ENCODE measurements around the gene NKTR. TPM values are rescaled to one million over a fixed set of nuclear protein-coding genes. Genes with fewer than 3 reads are reported as not detected.
"Not testable (repeated sequence)": the region's sequence is repeated elsewhere in the genome, so short reads cannot be mapped to it uniquely, and the experiment has no call there.

Gene NKTR
- polyA plus RNA-seq, 1 donor from 2014 or later = 242 TPM

DNA sequence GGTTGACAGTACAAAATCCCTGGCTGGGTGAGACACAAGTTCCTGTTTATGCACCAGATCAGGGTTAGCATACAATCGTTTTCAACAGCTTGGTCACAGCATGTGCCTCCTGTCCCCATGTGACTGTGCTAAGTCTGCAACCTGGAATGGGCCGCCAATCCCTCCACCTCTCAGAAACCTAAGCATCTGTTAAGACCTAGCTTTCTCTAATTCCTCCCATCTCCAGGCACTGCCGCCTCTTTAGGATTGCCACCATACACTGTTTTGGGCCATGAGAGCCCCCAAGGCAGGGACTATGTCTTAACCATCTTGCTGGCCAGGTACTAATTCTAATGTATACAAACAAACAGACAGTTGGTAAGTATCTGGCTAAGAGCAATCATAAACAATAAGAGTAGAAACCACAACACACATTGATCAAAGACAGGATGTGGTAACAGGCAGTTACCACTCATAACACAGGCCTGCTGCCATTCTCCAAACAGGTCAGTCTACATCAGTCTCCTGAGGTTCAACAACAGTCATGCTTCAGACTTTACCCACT is 44.3 kb upstream of the NKTR start:
- no peak for TF ChIP-seq EP300 (conservative IDR thresholded peaks at IDR 0.05; ENCODE audit: poor library complexity, severe bottlenecking)
- no peak for TF ChIP-seq MXI1 (conservative IDR thresholded peaks at IDR 0.05; ENCODE audit: poor library complexity, severe bottlenecking)
- TF ChIP-seq POLR2AphosphoS5 (IDR thresholded peaks at IDR 0.05) = no peak
- no peak for TF ChIP-seq TAF1 (IDR thresholded peaks at IDR 0.05; ENCODE audit: low read depth)
- no peak for TF ChIP-seq RAD21 (conservative IDR thresholded peaks at IDR 0.05)
- TF ChIP-seq, protein P1, sequence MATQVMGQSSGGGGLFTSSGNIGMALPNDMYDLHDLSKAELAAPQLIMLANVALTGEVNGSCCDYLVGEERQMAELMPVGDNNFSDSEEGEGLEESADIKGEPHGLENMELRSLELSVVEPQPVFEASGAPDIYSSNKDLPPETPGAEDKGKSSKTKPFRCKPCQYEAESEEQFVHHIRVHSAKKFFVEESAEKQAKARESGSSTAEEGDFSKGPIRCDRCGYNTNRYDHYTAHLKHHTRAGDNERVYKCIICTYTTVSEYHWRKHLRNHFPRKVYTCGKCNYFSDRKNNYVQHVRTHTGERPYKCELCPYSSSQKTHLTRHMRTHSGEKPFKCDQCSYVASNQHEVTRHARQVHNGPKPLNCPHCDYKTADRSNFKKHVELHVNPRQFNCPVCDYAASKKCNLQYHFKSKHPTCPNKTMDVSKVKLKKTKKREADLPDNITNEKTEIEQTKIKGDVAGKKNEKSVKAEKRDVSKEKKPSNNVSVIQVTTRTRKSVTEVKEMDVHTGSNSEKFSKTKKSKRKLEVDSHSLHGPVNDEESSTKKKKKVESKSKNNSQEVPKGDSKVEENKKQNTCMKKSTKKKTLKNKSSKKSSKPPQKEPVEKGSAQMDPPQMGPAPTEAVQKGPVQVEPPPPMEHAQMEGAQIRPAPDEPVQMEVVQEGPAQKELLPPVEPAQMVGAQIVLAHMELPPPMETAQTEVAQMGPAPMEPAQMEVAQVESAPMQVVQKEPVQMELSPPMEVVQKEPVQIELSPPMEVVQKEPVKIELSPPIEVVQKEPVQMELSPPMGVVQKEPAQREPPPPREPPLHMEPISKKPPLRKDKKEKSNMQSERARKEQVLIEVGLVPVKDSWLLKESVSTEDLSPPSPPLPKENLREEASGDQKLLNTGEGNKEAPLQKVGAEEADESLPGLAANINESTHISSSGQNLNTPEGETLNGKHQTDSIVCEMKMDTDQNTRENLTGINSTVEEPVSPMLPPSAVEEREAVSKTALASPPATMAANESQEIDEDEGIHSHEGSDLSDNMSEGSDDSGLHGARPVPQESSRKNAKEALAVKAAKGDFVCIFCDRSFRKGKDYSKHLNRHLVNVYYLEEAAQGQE (IDR thresholded peaks at IDR 0.05; ENCODE audit: borderline replicate concordance) = no peak
- TF ChIP-seq EZH2 (IDR thresholded peaks at IDR 0.05; ENCODE audit: borderline replicate concordance, insufficient read depth, low read length, poor library complexity, severe bottlenecking) = no peak
- TF ChIP-seq SMC3 (conservative IDR thresholded peaks at IDR 0.05; ENCODE audit: poor library complexity) = no peak
- TF ChIP-seq, protein P2, sequence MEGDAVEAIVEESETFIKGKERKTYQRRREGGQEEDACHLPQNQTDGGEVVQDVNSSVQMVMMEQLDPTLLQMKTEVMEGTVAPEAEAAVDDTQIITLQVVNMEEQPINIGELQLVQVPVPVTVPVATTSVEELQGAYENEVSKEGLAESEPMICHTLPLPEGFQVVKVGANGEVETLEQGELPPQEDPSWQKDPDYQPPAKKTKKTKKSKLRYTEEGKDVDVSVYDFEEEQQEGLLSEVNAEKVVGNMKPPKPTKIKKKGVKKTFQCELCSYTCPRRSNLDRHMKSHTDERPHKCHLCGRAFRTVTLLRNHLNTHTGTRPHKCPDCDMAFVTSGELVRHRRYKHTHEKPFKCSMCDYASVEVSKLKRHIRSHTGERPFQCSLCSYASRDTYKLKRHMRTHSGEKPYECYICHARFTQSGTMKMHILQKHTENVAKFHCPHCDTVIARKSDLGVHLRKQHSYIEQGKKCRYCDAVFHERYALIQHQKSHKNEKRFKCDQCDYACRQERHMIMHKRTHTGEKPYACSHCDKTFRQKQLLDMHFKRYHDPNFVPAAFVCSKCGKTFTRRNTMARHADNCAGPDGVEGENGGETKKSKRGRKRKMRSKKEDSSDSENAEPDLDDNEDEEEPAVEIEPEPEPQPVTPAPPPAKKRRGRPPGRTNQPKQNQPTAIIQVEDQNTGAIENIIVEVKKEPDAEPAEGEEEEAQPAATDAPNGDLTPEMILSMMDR (IDR thresholded peaks at IDR 0.05; ENCODE audit: poor library complexity, severe bottlenecking) = no peak
- H3K36me3 ChIP-seq (ENCODE audit: insufficient read depth, low read length) = peaks cover 12% of the 10 kb centered on the region
- no peaks in the 10 kb centered on the region for H3F3A ChIP-seq (ENCODE audit: insufficient read depth, low read length, poor library complexity, severe bottlenecking)

DNA sequence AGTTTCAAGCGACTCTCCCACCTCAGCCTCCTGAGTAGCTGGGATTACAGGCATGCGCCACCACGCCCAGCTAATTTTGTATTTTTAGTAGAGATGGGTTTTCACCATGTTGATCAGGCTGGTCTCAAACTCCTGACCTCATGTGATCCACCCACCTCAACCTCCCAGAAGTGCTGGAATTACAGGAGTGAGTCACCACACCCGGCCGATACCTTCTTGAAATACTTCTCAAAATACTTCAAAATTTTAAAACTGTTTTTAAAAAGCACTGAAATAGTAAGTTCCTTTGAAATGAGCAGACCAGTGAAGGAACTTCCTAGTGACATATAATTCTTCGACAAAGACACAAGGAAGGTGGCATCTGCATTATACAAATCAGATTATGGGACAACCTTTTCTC is 43.7 kb upstream of the NKTR start:
- not testable (repeated sequence) for H3K79me2 ChIP-seq (replicated peaks; ENCODE audit: insufficient read depth, low read length); H3K27me3 ChIP-seq (ENCODE audit: insufficient read depth, low read depth, low read length); H3K9me3 ChIP-seq (ENCODE audit: low read length); H4K20me1 ChIP-seq (ENCODE audit: insufficient read depth); H3K9me2 ChIP-seq (ENCODE audit: insufficient read depth, low read length); H3K4me2 ChIP-seq (ENCODE audit: low read length); H3K9ac ChIP-seq (ENCODE audit: low read length); H3K27ac ChIP-seq (ENCODE audit: low read length); H3F3A ChIP-seq (ENCODE audit: insufficient read depth, low read length, poor library complexity, severe bottlenecking); H3K4me3 ChIP-seq (ENCODE audit: low read length); H2AFZ ChIP-seq (ENCODE audit: low read depth, low read length)
- peaks cover 12% of the 10 kb centered on the region for H3K36me3 ChIP-seq (ENCODE audit: insufficient read depth, low read length)

More for the DNA sequence above, 44.3 kb upstream of the NKTR start:
- Histone ChIP-seq H3K27me3 (ENCODE audit: insufficient read depth, low read depth, low read length) (no peaks in the 10 kb centered on the region), H3K4me3 (ENCODE audit: low read length) (no peak overlapping the region), H3K9me3 (ENCODE audit: low read length) (no peaks in the 10 kb centered on the region), H3K27ac (ENCODE audit: low read length) (no peak overlapping the region), H3K4me2 (ENCODE audit: low read length) (no peak overlapping the region), H3K9me2 (ENCODE audit: insufficient read depth, low read length) (no peaks in the 10 kb centered on the region), H3K9ac (ENCODE audit: low read length) (no peak overlapping the region), H3K79me2 (replicated peaks; ENCODE audit: insufficient read depth, low read length) (no peaks in the 10 kb centered on the region), H2AFZ (ENCODE audit: low read depth, low read length) (no peak overlapping the region), H4K20me1 (ENCODE audit: insufficient read depth) (no peaks in the 10 kb centered on the region)

GRCh38 chr3:42557854-42558253 is 42.6 kb upstream of the NKTR start:
- no peak for TF ChIP-seq POLR2AphosphoS5 (IDR thresholded peaks at IDR 0.05)
- no peak for TF ChIP-seq MXI1 (conservative IDR thresholded peaks at IDR 0.05; ENCODE audit: poor library complexity, severe bottlenecking)
- TF ChIP-seq, protein P1 (IDR thresholded peaks at IDR 0.05; ENCODE audit: borderline replicate concordance) = no peak
- TF ChIP-seq RAD21 (conservative IDR thresholded peaks at IDR 0.05) = no peak
- TF ChIP-seq EP300 (conservative IDR thresholded peaks at IDR 0.05; ENCODE audit: poor library complexity, severe bottlenecking) = no peak
- no peak for TF ChIP-seq TAF1 (IDR thresholded peaks at IDR 0.05; ENCODE audit: low read depth)
- no peak for TF ChIP-seq EZH2 (IDR thresholded peaks at IDR 0.05; ENCODE audit: borderline replicate concordance, insufficient read depth, low read length, poor library complexity, severe bottlenecking)
- no peak overlapping the region for H3K4me2 ChIP-seq (ENCODE audit: low read length)
- H3K9ac ChIP-seq (ENCODE audit: low read length) = no peak overlapping the region
- H3K9me2 ChIP-seq (ENCODE audit: insufficient read depth, low read length) = no peaks in the 10 kb centered on the region
- H3K9me3 ChIP-seq (ENCODE audit: low read length) = no peaks in the 10 kb centered on the region
- H3K4me3 ChIP-seq (ENCODE audit: low read length) = no peak overlapping the region
- H2AFZ ChIP-seq (ENCODE audit: low read depth, low read length) = no peak overlapping the region
- H3K27ac ChIP-seq (ENCODE audit: low read length) = no peak overlapping the region
- no peaks in the 10 kb centered on the region for H3F3A ChIP-seq (ENCODE audit: insufficient read depth, low read length, poor library complexity, severe bottlenecking)
- no peaks in the 10 kb centered on the region for H4K20me1 ChIP-seq (ENCODE audit: insufficient read depth)
- H3K27me3 ChIP-seq (ENCODE audit: insufficient read depth, low read depth, low read length) = no peaks in the 10 kb centered on the region
- H3K79me2 ChIP-seq (replicated peaks; ENCODE audit: insufficient read depth, low read length) = no peaks in the 10 kb centered on the region
- peaks cover 12% of the 10 kb centered on the region for H3K36me3 ChIP-seq (ENCODE audit: insufficient read depth, low read length)

All from neural cell (in vitro differentiated cells).